ENCODE measurements around the gene ZNF689.

Gene ZNF689

DNA sequence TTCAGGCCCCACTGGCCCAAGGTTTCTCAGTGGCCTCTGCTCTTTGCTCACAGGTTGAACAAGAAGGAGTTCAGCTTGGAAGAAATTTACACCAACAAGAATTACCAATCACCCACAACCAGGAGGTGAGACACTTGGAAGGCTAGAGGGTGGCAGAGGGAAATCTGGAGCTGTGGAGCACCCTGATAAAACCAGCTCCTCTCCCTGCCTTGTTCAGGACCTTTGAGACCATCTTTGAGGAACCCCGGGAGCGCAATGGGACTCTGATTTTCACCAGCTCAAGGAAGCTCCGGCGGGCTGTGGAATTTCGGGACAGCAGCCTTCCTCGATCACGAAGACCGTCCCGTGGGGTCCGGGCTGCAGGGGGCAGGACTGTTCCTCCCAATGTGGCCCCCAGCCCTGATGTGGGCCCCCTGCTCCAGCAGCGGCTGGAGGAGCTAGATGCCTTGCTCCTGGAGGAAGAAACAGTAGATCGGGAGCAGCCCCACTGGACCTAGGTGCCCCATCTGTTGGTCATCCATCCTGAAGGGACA lies 45.7 kb upstream of the ZNF689 start:
- DNase-seq (ENCODE audit: low read depth) = no peak
- TF ChIP-seq, protein P1, sequence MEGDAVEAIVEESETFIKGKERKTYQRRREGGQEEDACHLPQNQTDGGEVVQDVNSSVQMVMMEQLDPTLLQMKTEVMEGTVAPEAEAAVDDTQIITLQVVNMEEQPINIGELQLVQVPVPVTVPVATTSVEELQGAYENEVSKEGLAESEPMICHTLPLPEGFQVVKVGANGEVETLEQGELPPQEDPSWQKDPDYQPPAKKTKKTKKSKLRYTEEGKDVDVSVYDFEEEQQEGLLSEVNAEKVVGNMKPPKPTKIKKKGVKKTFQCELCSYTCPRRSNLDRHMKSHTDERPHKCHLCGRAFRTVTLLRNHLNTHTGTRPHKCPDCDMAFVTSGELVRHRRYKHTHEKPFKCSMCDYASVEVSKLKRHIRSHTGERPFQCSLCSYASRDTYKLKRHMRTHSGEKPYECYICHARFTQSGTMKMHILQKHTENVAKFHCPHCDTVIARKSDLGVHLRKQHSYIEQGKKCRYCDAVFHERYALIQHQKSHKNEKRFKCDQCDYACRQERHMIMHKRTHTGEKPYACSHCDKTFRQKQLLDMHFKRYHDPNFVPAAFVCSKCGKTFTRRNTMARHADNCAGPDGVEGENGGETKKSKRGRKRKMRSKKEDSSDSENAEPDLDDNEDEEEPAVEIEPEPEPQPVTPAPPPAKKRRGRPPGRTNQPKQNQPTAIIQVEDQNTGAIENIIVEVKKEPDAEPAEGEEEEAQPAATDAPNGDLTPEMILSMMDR (IDR thresholded peaks at IDR 0.05; ENCODE audit: control insufficient read depth, insufficient read depth, low read depth, low read length, missing control alignments) = no peak
- H3K4me3 ChIP-seq (ENCODE audit: control insufficient read depth, low read depth, low read length) = no peak overlapping the region

- TF ChIP-seq, protein P1 (IDR thresholded peaks at IDR 0.05; ENCODE audit: control insufficient read depth, insufficient read depth, low read depth, low read length, missing control alignments) = no peak
- no peak for DNase-seq (ENCODE audit: low read depth)
- no peak overlapping the region for H3K4me3 ChIP-seq (ENCODE audit: control insufficient read depth, low read depth, low read length)
Observed at GRCh38 chr16:30654856-30655255, 44.7 kb upstream of the ZNF689 start.

GRCh38 chr16:30652718-30653117 lies 42.5 kb upstream of the ZNF689 start:
- no peak overlapping the region for H3K4me3 ChIP-seq (ENCODE audit: control insufficient read depth, low read depth, low read length)
- no peak for DNase-seq (ENCODE audit: low read depth)
- TF ChIP-seq, protein P1 (IDR thresholded peaks at IDR 0.05; ENCODE audit: control insufficient read depth, insufficient read depth, low read depth, low read length, missing control alignments) = no peak

DNA sequence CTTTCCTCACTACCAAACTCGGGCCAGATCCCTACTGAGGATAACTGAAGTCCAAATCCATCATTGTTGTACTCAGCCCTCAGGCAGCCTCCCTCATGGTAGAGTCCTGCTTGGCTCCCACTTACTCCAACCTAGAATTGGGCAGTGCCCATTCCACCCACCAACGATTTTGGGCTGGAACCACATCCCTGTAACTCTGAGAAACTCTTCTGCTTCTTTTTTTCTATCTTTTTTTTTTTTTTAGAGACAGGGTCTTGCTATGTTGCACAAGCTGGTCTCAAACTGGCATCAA lies 41.8 kb upstream of the ZNF689 start:
- no peak for DNase-seq (ENCODE audit: low read depth)
- peak overlapping the region; percentile 65 for H3K4me3 ChIP-seq (ENCODE audit: control insufficient read depth, low read depth, low read length)
- TF ChIP-seq, protein P1 (IDR thresholded peaks at IDR 0.05; ENCODE audit: control insufficient read depth, insufficient read depth, low read depth, low read length, missing control alignments) = no peak

- H3K4me3 ChIP-seq (ENCODE audit: control insufficient read depth, low read depth, low read length) = peak overlapping the region; percentile 65
- no peak for DNase-seq (ENCODE audit: low read depth)
- TF ChIP-seq, protein P1 (IDR thresholded peaks at IDR 0.05; ENCODE audit: control insufficient read depth, insufficient read depth, low read depth, low read length, missing control alignments) = peak; percentile 48
Observed at GRCh38 chr16:30651124-30652004, 41.2 kb upstream of the ZNF689 start.

GRCh38 chr16:30650369-30651123 lies 40.4 kb upstream of the ZNF689 start, which contains the start of gene PRR14:
PRR14 (plus strand) TSS chr16:30650960; CDS start chr16:30651646, 686 bp downstream.
- DNase-seq (ENCODE audit: low read depth) = peak; percentile 97
- peak within 1 kb of the TSS; percentile 65 for H3K4me3 ChIP-seq (ENCODE audit: control insufficient read depth, low read depth, low read length)
- TF ChIP-seq, protein P1 (IDR thresholded peaks at IDR 0.05; ENCODE audit: control insufficient read depth, insufficient read depth, low read depth, low read length, missing control alignments) = peak; percentile 9

Data from AG09309 (cell line).